GM12874 (cell line): ENCODE measurements around the gene GNAI2.

ENCODE experiments used
- CTCF ChIP-seq: IDR thresholded peaks from 2 replicates; pipeline ENCODE4 v1.5.1; 2011; ENCODE audit warnings: low read depth, mild to moderate bottlenecking, control low read depth, low read length, moderate library complexity; ENCODE audit not compliant: insufficient read depth

GNAI2 gene

GRCh38 chr3:50213373-50213772 lies 22.6 kb upstream of the GNAI2 start:
- no peak for TF ChIP-seq CTCF

GRCh38 chr3:50214824-50215223 lies 21.2 kb upstream of the GNAI2 start:
- no peak for TF ChIP-seq CTCF

GRCh38 chr3:50215529-50215928 lies 20.5 kb upstream of the GNAI2 start:
- no peak for TF ChIP-seq CTCF

- TF ChIP-seq CTCF = no peak
Measured at GRCh38 chr3:50217681-50218080, 18.3 kb upstream of the GNAI2 start.

GRCh38 chr3:50218448-50218847 lies 17.6 kb upstream of the GNAI2 start:
- no peak for TF ChIP-seq CTCF

GRCh38 chr3:50219285-50219684 lies 16.7 kb upstream of the GNAI2 start:
- TF ChIP-seq CTCF = no peak

GRCh38 chr3:50220109-50220508 lies 15.9 kb upstream of the GNAI2 start:
- TF ChIP-seq CTCF = no peak

GRCh38 chr3:50221051-50221410 lies 15.0 kb upstream of the GNAI2 start:
- TF ChIP-seq CTCF = no peak
